NCI-H1092 treated with DMSO at 0.1 percent for 48 hours (cell line): ENCODE results near the gene CTSC.
"Not testable (repeated sequence)": the region's sequence is repeated elsewhere in the genome, so short reads cannot be mapped to it uniquely, and the experiment has no call there.

ENCODE experiments used
- DNase-seq: peaks from one replicate; lab custom pipeline; 2025; lab: John Stamatoyannopoulos, UW

CTSC gene

DNA sequence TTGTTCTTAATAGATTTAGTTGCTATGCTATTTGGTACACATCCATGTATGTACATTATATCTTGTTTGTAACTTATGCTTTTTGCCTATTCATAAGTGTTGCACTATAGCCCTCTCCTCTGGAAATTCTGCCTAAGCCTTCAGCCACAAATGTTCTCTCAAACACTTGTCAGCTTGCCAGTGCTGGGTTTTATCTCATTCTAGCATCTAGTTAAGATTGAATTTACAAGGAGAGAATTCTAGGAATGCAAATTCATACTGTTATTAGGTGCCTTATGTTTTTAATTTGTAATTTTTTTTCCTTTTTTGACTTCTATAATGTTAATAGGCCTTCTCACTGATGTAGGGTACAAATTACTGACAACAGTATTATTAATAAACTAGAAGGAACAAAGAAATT lies 14.6 kb upstream of the CTSC start:
- no peak for DNase-seq

DNA sequence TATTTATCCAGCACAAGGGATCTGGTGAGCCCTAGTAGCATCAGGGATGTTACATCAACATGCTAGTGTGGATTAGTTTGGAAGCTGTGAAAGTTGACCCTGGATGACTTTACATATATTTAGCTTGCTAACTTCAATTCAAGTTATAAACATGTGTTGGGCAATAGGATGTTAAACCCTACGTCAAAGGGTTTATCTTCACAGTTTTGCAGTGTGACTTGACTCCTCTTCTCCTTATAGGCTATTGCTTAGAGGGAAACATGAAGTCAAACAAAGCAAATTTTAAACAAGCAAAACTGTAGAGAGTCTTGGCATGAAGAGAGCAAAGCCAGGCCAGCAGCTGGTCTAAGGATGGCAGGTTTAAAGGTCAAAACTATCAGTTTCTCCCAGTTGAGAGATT lies 11.3 kb upstream of the CTSC start:
- no peak for DNase-seq

DNA sequence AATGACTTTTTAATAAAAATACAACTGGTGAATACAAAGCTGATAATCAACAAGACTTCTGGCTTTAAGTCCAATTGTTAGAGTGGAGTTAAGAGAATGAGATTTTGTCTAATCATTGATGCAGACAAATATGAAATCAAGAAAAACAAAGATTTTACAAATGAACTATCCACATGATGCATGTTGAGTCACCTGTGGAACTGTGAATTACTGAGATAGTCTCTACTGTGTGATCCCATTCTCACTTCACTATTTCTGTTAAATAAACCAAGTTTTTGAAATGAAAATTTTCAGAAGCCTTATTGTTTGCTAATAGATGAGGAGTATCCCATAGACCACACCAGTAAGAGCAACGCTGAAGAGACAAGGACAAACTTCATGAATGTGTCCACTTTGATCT lies 8.4 kb upstream of the CTSC start:
- no peak for DNase-seq

GRCh38 chr11:88345408-88345807 lies 7.9 kb upstream of the CTSC start:
- DNase-seq: no peak

GRCh38 chr11:88344869-88345268 lies 7.3 kb upstream of the CTSC start:
- DNase-seq: no peak

DNA sequence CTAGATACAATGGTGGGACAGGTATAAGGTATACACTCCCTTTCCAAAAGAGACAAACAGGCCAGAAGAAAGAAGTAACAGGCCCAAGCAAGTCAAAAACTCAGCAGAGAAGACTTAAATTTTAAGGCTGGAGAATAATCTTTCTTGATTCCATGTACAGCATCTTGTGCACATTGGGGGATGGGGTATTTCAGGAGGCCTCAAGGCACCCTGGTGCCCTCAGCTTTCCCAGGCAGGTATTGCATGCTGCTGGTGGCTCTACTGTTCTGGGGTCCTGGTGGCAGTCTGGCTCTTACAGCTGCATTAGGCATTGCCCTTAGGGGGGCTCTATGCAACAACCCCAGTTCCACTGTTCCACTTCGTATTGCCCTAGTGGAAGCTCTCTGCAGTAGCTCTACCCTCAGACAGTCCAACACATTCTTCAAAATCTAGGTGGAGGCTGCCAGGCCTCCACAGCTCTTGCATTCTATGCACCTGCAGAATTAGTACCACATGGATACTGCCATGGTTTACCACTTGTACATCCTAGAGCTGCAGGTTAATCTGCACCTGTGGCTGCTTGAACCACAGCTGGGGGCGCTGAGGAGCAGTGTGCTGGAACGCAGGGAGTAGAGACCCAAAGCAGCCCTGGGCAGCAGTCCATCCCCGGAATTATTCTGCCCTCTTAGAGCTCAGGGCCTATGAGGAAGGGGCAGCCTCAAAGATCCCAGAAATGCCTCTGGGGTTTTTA lies 4.2 kb upstream of the CTSC start:
- DNase-seq: no peak

DNA sequence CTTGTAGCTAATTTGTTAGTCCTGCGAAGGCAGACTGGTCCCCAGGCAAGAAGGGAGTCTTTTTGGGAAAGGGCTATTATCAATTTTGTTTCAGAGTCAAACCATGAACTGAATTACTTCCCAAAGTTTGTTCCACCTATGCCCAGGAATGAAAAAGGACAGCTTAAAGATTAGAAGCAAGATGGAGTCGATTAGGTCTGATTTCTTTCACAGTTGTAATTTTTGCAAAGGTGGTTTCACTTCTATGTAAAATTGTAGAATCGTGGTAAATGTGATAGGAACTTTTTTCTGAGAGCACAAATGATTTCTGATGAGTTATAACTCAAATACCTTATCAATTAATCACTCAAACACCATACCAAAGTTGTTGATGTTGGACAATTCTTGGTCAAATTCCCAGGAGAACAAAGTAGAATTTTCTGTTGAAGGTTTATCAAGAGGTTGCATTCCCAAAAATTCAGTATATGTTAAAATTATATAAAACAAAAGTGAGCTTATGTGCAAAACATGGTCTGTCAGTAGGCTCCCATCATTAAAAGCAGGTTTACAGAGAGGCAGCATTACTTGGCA lies 2.9 kb upstream of the CTSC start:
- no peak for DNase-seq

DNA sequence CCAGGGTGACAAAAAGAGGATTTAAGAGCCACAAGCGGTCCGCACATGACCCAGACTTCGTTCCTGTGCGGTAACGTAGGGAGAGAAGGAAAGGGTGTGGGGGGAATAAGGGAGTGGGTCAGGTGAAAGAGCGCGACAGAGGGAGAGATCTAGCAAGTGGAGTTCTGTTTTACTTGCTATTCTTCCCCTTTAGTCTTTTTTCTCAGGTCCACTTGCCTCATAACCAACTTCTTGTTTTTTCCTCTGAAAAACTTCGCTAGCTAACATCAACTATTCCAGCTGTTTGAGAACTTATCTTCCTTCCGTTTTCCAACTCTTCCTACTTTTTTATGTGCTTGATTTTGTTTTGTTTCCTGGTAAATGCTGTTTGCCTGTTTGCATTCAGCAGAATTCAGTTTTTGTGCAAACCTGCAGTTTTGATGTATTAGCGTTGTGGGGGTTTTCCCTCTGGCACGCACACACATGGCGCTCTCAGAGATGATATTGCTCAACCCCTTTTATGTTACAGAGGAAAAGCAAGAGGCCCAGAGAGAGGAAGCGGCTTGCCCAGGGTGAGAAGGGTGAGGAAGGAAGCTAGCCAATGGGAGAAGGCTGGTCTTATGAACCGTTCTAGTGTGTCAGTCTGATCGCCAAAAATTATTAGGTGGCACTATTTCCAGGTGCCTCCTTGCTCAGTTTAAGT lies 592 bp upstream of the CTSC start:
- DNase-seq: peak; percentile 26

GRCh38 chr11:88335284-88335683 lies 2.3 kb downstream of the CTSC start:
- DNase-seq: no peak

GRCh38 chr11:88333862-88334261 lies 3.7 kb downstream of the CTSC start:
- no peak for DNase-seq

DNA sequence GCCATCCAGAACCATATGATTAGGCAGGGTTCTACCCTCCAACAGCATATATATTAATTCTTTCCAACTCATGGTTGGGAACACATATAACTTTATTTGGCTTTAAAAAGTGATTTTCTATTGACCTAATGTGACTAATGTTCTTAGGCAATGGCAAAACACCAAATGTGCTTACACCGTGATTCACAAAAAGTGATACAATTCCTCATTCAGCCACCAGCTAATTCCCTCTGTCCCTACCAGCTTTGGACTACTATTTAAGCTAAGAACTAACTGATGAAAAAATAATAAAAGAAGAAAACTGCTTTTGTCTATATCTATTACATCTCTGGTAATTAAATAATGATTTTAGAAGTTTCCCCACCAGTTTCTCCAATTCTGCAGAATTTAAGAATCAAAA lies 4.7 kb downstream of the CTSC start:
- DNase-seq: no peak

DNA sequence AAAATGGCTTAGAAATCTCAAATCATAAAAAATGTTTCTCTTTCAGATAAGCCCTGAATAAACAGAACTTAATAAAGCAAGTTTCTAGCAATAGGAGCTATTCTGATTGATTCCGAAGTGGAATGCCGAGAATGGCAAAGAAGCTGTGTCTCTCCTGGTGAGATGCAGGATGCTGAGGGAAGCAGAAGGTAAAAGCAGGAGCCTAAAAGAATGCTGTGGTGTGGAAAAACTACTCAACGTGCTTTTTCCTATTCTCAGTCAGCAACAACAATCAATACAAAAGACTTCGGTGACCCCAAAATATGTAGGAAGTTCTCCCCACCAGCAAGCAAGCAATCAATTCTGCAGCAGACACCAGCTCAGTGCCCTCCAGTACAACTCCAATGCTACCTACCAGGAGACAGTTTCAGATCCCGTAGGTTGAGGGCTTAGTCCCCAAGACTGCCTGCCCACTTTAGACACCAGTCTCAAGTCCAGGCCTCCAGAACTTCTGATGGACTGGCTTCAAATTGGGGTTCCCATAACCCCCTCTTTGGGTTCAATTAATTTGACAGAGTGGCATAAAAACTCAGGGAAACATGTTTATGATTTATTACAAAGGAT lies 6.6 kb downstream of the CTSC start:
- DNase-seq: no peak

DNA sequence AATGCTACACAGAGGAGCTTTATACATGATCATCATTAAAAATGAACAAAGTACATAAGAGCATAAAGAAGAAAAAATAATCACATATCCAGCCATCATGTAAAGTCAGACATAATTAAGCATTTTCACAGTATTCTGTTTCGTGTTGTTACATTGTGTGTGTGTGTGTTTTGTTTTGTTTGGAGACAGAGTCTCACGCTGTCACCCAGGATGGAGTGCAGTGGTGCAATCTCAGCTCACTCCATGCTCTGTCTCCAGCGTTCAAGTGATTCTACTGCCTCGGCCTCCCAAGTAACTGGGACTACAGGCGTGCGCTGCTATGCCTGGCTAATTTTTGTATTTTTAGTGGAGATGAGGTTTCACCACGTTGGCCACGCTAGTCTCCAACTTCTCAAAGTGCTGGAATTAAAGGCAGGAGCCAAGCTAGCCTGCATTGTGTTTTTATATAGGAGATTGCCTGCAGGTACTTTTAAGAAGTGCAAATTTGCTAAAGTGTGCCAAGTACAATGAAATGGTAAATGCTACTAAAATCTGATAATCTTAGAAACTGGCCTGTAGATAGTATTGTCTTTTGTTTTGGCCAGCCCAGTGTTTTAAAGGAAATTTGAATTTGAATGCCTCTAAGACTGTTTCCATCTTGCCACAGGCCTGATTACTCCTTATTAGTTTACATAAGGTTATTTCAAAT lies 7.8 kb downstream of the CTSC start:
- no peak for DNase-seq

DNA sequence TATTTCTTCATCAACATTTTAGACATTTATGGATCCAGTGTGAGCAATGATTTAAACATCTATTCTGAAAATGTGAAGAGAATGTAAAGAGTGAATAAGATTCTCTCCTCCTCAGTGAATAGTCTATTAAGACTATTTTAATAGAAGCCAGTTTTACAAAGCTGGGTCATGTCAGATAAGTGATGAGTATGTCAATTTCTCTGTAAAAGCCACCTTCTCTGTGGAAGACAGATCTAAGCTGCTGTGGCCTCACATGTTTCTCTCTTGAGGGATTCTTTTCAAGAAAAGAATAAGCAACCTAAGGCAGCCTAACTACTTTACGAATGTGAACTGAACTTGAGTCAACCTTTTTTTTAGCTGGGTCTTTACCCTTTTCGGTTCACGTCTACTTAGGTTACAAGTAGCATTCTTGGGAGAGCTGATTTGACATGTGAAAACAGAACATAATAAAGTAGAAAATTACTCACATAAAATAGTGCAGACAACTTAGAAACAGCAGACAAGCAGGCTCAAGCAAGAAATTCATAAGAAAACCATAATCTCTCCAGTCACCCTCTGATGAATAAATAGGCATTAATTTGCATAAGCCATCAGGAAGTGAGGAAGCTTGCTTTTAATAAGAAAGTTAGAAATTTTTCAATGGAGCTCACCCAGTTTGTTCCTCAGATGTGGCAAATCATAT lies 9.9 kb downstream of the CTSC start:
- DNase-seq: no peak

GRCh38 chr11:88327061-88327460 lies 10.5 kb downstream of the CTSC start:
- no peak for DNase-seq

DNA sequence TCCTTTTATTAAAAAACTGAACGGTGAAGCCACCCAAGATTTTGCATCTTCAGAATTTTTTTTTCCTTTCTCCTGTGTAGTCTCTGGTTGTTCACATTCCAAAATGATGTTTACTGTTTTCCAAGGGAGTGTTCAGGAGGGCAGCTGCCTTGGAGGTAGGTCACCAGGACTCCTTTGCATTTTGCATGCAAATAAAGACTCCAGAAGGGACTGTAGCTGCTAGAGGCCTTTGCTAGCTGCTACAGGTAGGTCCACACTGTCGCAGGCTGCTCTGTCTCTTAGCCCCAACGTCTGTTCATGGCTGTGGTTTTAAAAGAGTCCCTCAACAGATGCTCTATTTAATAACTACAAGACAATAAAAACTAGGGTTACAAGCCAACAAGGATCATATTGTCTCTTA lies 11.4 kb downstream of the CTSC start:
- no peak for DNase-seq

DNA sequence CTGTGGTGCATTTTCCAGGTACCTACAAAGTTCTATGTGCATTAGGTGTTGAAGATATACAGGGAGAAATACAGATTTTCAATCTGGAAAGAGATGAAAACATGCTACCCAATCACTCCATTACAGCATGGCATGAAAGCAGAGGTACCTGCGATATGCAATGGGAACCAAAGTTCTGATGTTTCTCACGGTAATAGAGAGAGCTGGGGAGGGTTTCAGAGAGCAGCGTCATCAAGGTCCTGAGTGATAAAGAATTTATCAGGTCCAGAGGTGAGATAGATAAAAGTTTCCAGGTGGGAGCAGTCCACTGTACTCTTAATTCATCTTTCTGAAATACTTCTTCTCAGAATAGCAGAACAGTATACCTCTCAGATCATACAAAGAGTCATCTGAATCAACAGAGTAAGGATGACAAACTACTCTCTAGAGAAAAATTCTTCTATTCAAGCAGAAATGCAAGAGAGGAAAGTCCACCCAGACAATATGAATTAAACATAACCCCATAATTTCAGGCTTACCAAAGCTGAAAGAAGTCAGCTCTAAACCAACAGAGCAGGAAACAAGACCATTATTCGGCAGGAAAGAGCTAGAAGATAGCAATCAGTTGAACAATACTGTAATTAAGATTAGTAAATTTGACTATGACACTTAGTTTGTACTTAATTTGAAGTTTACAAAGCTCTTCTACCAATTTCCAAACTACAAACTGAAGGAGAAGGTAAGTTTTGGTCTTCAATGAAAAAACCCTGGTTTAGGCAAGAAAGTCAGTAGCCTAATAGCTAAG lies 12.8 kb downstream of the CTSC start:
- no peak for DNase-seq

DNA sequence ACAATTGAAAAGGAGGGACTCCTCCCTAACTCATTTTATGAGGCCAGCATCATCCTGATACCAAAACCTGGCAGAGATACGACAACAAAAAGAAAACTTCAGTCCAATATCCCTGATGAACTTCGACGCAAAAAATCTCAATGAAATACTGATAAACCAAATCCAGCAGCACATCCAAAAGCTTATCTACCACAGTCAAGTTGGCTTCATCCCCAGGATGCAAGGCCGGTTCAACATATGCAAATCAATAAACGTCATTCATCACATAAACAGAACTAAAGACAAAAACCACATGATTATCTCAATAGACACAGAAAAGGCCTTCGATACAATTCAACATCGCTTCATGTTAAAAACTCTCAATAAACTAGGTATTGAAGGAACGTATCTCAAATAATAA lies 14.7 kb downstream of the CTSC start:
- not testable (repeated sequence) for DNase-seq

DNA sequence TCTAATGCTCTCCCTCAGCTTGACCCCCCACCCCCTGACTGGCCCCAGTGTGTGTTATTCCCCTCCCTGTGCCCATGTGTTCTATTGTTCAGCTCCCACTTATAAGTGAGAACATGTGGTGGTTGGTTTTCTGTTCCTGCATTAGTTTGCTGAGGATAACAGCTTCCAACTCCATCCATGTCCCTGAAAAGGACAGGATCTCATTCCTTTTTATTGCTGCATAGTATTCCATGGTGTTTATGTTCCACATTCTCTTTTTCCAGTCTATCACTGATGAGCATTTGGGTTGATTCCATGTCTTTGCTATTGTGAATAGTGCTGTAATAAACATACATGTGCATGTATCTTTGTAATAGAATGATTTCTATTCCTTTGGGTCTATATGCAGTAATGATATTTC lies 16.1 kb downstream of the CTSC start:
- not testable (repeated sequence) for DNase-seq

- DNase-seq: no peak
Observed at GRCh38 chr11:88320149-88320559, 17.4 kb downstream of the CTSC start.

DNA sequence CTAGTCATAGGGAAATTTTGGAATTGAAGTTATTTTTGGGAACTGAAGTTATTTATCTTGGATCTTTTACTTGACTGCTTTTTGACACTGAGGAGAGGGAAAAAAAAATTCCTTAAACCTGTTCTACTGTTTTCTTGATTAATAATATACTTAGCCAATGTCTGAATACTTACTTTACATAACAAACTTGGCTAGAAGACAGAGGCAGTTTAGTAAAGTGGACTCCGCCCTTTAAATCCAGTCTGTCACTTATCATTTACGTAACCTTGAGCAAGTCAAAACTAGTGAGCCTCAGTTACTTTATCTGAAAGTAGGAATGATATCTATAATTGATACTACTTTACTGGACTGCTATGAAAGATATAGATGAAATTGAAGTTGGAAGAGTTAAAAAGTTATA lies 19.5 kb downstream of the CTSC start:
- no peak for DNase-seq
